Neutrophil (primary cell): ENCODE results near the gene AOPEP.

Source experiments
- H3K27ac ChIP-seq: fragments of 200-600 bp; sonication (generic); 2 replicates; pipeline ENCODE4 v1.5.1; 2016; ENCODE audit warnings: mild to moderate bottlenecking, moderate library complexity
- H3K27me3 ChIP-seq: fragments of 200-600 bp; sonication (generic); 2 replicates; pipeline ENCODE4 v1.6.0; 2016; ENCODE audit warnings: mild to moderate bottlenecking
- H3K36me3 ChIP-seq: fragments of 200-600 bp; sonication (generic); 2 replicates; pipeline ENCODE4 v1.5.1; 2017
- H3K4me1 ChIP-seq, 2 experiments: fragments of 200-600 bp in 1 of 2; sonication (generic) in 1 of 2; 1 replicate in 1 of 2; 2 replicates in 1 of 2; pipeline versions ENCODE4 v1.5.1 to v1.6.1; 2013 to 2016; ENCODE audit warnings: low read depth in 1 of 2, low read length in 1 of 2, mild to moderate bottlenecking in 1 of 2, moderate library complexity in 1 of 2; ENCODE audit not compliant: control insufficient read depth in 1 of 2, insufficient read depth in 1 of 2
- H3K4me3 ChIP-seq, 2 experiments: fragments of 200-600 bp in 1 of 2; sonication (generic) in 1 of 2; 1 replicate in 1 of 2; 2 replicates in 1 of 2; pipeline ENCODE4 v1.5.1; 2013 to 2016; ENCODE audit warnings: low read depth in 1 of 2, low read length in 1 of 2, mild to moderate bottlenecking in 1 of 2, moderate library complexity in 1 of 2
- H3K9me3 ChIP-seq: fragments of 200-600 bp; sonication (generic); 2 replicates; pipeline ENCODE4 v1.5.1; 2016
- CTCF ChIP-seq: fragments of 200-600 bp; sonication (generic); IDR thresholded peaks from 2 replicates; pipeline ENCODE4 v1.5.1; 2016; ENCODE audit warnings: antibody characterized with exemption

The AOPEP gene

GRCh38 chr9:94882966-94883641 is 156.6 kb downstream of the AOPEP start:
- H3K36me3 ChIP-seq: no peaks in the 10 kb centered on the region
- TF ChIP-seq CTCF: no peak
- H3K27ac ChIP-seq: no peak overlapping the region
- no peaks in the 10 kb centered on the region for H3K4me1 ChIP-seq
- H3K4me3 ChIP-seq: no peak overlapping the region
- no peaks in the 10 kb centered on the region for H3K27me3 ChIP-seq
- no peaks in the 10 kb centered on the region for H3K9me3 ChIP-seq

DNA sequence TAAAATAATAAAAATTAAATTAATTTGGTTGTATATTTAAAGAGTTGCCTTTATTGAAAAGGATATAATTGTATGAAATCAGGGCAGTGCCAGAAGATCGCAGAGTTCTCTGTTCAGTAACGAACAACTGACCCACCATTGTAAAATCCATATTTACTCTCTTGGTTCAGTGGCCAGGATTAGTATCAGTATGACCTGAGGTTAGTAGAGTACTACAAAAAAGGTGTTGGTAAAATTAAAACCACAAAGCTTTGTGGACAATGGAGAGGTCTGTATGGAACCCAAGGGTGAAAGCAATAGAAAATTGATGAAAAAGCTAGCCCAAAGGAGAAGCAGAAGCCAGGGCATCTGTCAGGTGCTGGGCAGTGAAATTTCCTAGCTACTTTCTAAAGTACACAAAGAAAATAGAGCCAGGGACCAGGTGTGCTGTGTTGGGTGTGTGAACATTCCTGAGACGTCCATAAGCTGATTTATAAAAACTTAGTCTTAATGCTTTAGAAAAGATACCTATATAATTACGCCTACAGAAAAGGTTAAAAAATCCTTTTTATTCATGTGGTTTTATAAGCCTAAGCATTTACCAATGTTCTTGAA is 159.5 kb downstream of the AOPEP start:
- H3K27me3 ChIP-seq: no peaks in the 10 kb centered on the region
- no peak for TF ChIP-seq CTCF
- no peaks in the 10 kb centered on the region for H3K4me1 ChIP-seq
- H3K4me3 ChIP-seq: no peak overlapping the region
- H3K9me3 ChIP-seq: no peaks in the 10 kb centered on the region
- H3K27ac ChIP-seq: no peak overlapping the region
- no peaks in the 10 kb centered on the region for H3K36me3 ChIP-seq

- Histone ChIP-seq H3K9me3 (no peaks in the 10 kb centered on the region), H3K36me3 (no peaks in the 10 kb centered on the region), H3K27me3 (no peaks in the 10 kb centered on the region), H3K27ac (no peak overlapping the region), H3K4me3 (no peak overlapping the region), H3K4me1 (no peaks in the 10 kb centered on the region)
- TF ChIP-seq CTCF: no peak
These were observed 161.2 kb downstream of the AOPEP start for GRCh38 chr9:94887721-94888120.

GRCh38 chr9:94888775-94889174 is 162.3 kb downstream of the AOPEP start:
- Histone ChIP-seq H3K27ac (no peak overlapping the region), H3K9me3 (no peaks in the 10 kb centered on the region), H3K36me3 (no peaks in the 10 kb centered on the region), H3K4me3 (no peak overlapping the region), H3K27me3 (no peaks in the 10 kb centered on the region), H3K4me1 (no peaks in the 10 kb centered on the region)
- TF ChIP-seq CTCF: no peak

- TF ChIP-seq CTCF: no peak
- Histone ChIP-seq H3K9me3 (no peaks in the 10 kb centered on the region), H3K27ac (no peak overlapping the region)
These were observed 163.1 kb downstream of the AOPEP start for GRCh38 chr9:94889628-94890027.

More at GRCh38 chr9:94889628-94890027, 163.1 kb downstream of the AOPEP start:
- Histone ChIP-seq H3K4me3 (no peak overlapping the region), H3K27me3 (no peaks in the 10 kb centered on the region), H3K4me1 (no peaks in the 10 kb centered on the region), H3K36me3 (no peaks in the 10 kb centered on the region)
